GM15510 (cell line): ENCODE results near the gene BAIAP2L1.

Source experiments
- POLR2A ChIP-seq: IDR thresholded peaks from 3 replicates; pipeline ENCODE4 v1.6.1; 2011; ENCODE audit warnings: borderline replicate concordance; ENCODE audit not compliant: insufficient read length; ENCODE audit errors: extremely low read depth

The BAIAP2L1 gene

GRCh38 chr7:98399890-98400541 is 874 bp downstream of the BAIAP2L1 start:
- TF ChIP-seq POLR2A = no peak

GRCh38 chr7:98399462-98399861 is 1.4 kb downstream of the BAIAP2L1 start:
- no peak for TF ChIP-seq POLR2A

- TF ChIP-seq POLR2A = no peak
Measured at GRCh38 chr7:98398567-98399372, 2.1 kb downstream of the BAIAP2L1 start.

GRCh38 chr7:98396768-98397167 is 4.1 kb downstream of the BAIAP2L1 start:
- no peak for TF ChIP-seq POLR2A

- TF ChIP-seq POLR2A = no peak
Measured at GRCh38 chr7:98395951-98396350, 4.9 kb downstream of the BAIAP2L1 start.

- no peak for TF ChIP-seq POLR2A
Measured at GRCh38 chr7:98395481-98395880, 5.4 kb downstream of the BAIAP2L1 start.

GRCh38 chr7:98394377-98394836 is 6.5 kb downstream of the BAIAP2L1 start:
- no peak for TF ChIP-seq POLR2A

GRCh38 chr7:98387544-98388226 is 13.2 kb downstream of the BAIAP2L1 start:
- TF ChIP-seq POLR2A = no peak

GRCh38 chr7:98387131-98387530 is 13.8 kb downstream of the BAIAP2L1 start:
- no peak for TF ChIP-seq POLR2A

- no peak for TF ChIP-seq POLR2A
Measured at GRCh38 chr7:98378210-98378819, 22.6 kb downstream of the BAIAP2L1 start.

- TF ChIP-seq POLR2A = no peak
Measured at GRCh38 chr7:98376711-98377110, 24.2 kb downstream of the BAIAP2L1 start.

GRCh38 chr7:98375664-98376063 is 25.2 kb downstream of the BAIAP2L1 start:
- no peak for TF ChIP-seq POLR2A

GRCh38 chr7:98374285-98374680 is 26.6 kb downstream of the BAIAP2L1 start:
- no peak for TF ChIP-seq POLR2A

- no peak for TF ChIP-seq POLR2A
Measured at GRCh38 chr7:98372993-98373392, 27.9 kb downstream of the BAIAP2L1 start.

- TF ChIP-seq POLR2A = no peak
Measured at GRCh38 chr7:98369726-98370125, 31.2 kb downstream of the BAIAP2L1 start.
